ENCODE measurements around the gene SLC16A2. TPM values are rescaled to one million over a fixed set of nuclear protein-coding genes. Genes with fewer than 3 reads are reported as not detected.

Gene SLC16A2
- total RNA-seq, 4 donors from 2014 or later, result 1.3 to 2.4 (median 2.1) TPM

- DNase-seq (no peak), ATAC-seq (no peak)
- H3K27me3 ChIP-seq, result no peaks in the 10 kb centered on the region
- H3K4me1 ChIP-seq, result no peaks in the 10 kb centered on the region
- intact Hi-C loops (cut with DNase I; ENCODE audit: low total_unique reads), result no loop called here
- no peaks in the 10 kb centered on the region for H3K36me3 ChIP-seq
- TF ChIP-seq POLR2A (IDR thresholded peaks at IDR 0.05) (no peak), CTCF (IDR thresholded peaks at IDR 0.05 in 4 of 5, conservative IDR thresholded peaks at IDR 0.05 in 1 of 5) (no peak)
- no peak overlapping the region for H3K27ac ChIP-seq
- H3K9me3 ChIP-seq, result no peaks in the 10 kb centered on the region
- in situ Hi-C loops (cut with MboI; ENCODE audit: low sequenced_read_pairs in 4 of 4), result loop anchor here in 3 of 4 donors (10.0 to 25.0 kb wide), 3 partner anchors 159 to 684 kb away; partner anchors contain the start of gene XIST (in 2 of the 3)
- H3K4me3 ChIP-seq, result no peak overlapping the region
These were observed 124.7 kb downstream of the SLC16A2 start for GRCh38 chrX:74545880-74546523.

DNA sequence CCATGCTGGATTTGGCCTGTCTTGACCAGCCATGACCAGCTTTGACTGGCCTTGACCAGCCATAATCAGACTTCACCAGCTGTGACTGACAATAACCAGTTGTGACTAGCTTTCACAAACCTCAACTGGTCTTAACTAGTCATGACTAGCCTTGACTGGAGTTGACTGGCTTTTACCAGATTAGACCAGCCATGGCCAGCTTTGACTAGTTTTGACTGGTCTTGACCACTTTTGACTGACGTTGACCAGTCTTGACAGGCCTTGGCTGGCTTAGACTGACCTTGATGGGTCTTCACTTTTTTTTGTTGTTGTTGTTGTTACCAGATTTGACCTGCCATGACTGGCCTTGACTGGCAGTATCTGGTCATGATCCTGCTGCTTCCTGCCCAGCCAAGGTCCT lies 125.7 kb downstream of the SLC16A2 start:
- Histone ChIP-seq H3K27me3 (no peaks in the 10 kb centered on the region), H3K36me3 (no peaks in the 10 kb centered on the region), H3K4me1 (no peaks in the 10 kb centered on the region), H3K9me3 (no peaks in the 10 kb centered on the region), H3K27ac (no peak overlapping the region), H3K4me3 (no peak overlapping the region)
- in situ Hi-C loops (cut with MboI; ENCODE audit: low sequenced_read_pairs in 4 of 4) (loop anchor here in 3 of 4 donors (10.0 to 25.0 kb wide), 3 partner anchors 160 to 685 kb away; partner anchors contain the start of gene XIST (in 2 of the 3)), intact Hi-C loops (cut with DNase I; ENCODE audit: low total_unique reads) (no loop called here)
- no peak for ATAC-seq
- TF ChIP-seq POLR2A (IDR thresholded peaks at IDR 0.05) (no peak), CTCF (IDR thresholded peaks at IDR 0.05 in 4 of 5, conservative IDR thresholded peaks at IDR 0.05 in 1 of 5) (no peak)
- no peak for DNase-seq

DNA sequence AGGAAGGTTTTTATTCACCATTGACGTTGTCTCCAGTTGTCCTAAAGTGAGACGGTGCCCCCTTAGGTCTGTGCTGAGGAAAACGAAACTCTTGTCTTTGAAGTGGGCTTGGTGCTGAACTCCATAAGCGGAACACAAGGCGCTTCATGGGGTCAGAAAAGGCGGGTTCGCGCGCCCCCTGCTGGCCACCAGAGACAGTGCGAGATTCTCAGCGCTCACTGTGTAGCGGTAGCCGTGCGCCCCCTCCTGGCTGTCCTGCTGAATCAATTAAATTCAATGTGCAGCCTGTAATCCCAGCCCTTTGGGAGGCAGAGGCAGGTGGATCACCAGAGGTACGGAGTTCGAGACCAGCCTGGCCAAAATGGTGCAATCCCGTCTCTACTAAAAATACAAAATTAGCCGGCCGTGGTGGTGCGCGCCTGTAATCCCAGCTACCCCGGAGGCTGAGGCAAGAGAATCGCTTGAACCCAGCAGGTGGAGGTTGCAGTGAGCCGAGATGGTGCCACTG lies 129.1 kb downstream of the SLC16A2 start:
- intact Hi-C loops (cut with DNase I; ENCODE audit: low total_unique reads) (loop anchor here (1.0 kb wide), 2 partner anchors 14 to 167 kb away; no protein-coding TSS in a partner anchor), in situ Hi-C loops (cut with MboI; ENCODE audit: low sequenced_read_pairs in 4 of 4) (no loop called here)
- TF ChIP-seq POLR2A (IDR thresholded peaks at IDR 0.05) (no peak), CTCF (IDR thresholded peaks at IDR 0.05 in 4 of 5, conservative IDR thresholded peaks at IDR 0.05 in 1 of 5) (peak; percentile 87 to 97 (median 94))
- DNase-seq (peak; percentile 38 to 67), ATAC-seq (peak; percentile 60 to 96)
- no peaks in the 10 kb centered on the region for H3K27me3 ChIP-seq
- H3K4me3 ChIP-seq, result peak overlapping the region in 1 of 4 donors; percentile 25
- H3K27ac ChIP-seq, result peak overlapping the region in 2 of 4 donors; percentile 46 to 56
- H3K9me3 ChIP-seq, result no peaks in the 10 kb centered on the region
- no peaks in the 10 kb centered on the region for H3K36me3 ChIP-seq
- H3K4me1 ChIP-seq, result no peaks in the 10 kb centered on the region

DNA sequence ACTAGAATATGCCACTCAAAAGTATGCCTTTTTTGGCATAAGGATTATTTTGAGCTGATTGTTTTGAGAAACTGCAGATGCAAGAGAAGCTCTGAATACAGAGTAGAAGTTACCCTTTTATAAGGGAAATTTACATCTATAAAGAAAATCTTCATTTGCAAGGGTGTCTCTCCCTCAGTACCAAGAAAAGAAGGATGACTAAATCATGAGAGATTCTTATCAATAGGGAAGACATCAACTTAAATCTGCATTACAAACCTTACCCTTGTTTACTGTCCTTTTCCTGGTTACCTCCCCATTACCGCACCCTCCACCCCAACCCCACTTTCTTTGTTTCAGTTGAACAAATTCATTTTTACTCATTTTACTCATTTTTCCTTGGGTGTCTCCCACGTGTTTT lies 130.6 kb downstream of the SLC16A2 start:
- no peak overlapping the region for H3K4me3 ChIP-seq
- H3K4me1 ChIP-seq, result no peaks in the 10 kb centered on the region
- no peak for DNase-seq
- intact Hi-C loops (cut with DNase I; ENCODE audit: low total_unique reads), result no loop called here
- H3K9me3 ChIP-seq, result no peaks in the 10 kb centered on the region
- H3K27ac ChIP-seq, result no peak overlapping the region
- in situ Hi-C loops (cut with MboI; ENCODE audit: low sequenced_read_pairs in 4 of 4), result no loop called here
- no peaks in the 10 kb centered on the region for H3K36me3 ChIP-seq
- TF ChIP-seq POLR2A (IDR thresholded peaks at IDR 0.05) (no peak), CTCF (IDR thresholded peaks at IDR 0.05 in 4 of 5, conservative IDR thresholded peaks at IDR 0.05 in 1 of 5) (no peak)
- H3K27me3 ChIP-seq, result no peaks in the 10 kb centered on the region
- ATAC-seq, result no peak

All from gastrocnemius medialis (tissue), 4 donors.